Uterus (tissue), 2 donors: ENCODE data around the gene PABPN1L.

Experiments
- POLR2A ChIP-seq, 2 donors: fragments of 450-650 bp; IDR thresholded peaks; one replicate each; pipeline ENCODE4 v1.6.1; 2016; ENCODE audit warnings: antibody characterized with exemption in 2 of 2, mild to moderate bottlenecking in 1 of 2, moderate library complexity in 1 of 2
- TF ChIP-seq, protein P1 (sequence below), 4 experiments: fragments of 200-600 bp in 2 of 4; fragments of 450-650 bp in 2 of 4; sonication (generic) in 2 of 4; IDR thresholded peaks; one replicate each; pipeline ENCODE4 v1.5.1; 2016 to 2019; ENCODE audit warnings: antibody characterized with exemption in 4 of 4, mild to moderate bottlenecking in 2 of 4, moderate library complexity in 1 of 4

DNA sequence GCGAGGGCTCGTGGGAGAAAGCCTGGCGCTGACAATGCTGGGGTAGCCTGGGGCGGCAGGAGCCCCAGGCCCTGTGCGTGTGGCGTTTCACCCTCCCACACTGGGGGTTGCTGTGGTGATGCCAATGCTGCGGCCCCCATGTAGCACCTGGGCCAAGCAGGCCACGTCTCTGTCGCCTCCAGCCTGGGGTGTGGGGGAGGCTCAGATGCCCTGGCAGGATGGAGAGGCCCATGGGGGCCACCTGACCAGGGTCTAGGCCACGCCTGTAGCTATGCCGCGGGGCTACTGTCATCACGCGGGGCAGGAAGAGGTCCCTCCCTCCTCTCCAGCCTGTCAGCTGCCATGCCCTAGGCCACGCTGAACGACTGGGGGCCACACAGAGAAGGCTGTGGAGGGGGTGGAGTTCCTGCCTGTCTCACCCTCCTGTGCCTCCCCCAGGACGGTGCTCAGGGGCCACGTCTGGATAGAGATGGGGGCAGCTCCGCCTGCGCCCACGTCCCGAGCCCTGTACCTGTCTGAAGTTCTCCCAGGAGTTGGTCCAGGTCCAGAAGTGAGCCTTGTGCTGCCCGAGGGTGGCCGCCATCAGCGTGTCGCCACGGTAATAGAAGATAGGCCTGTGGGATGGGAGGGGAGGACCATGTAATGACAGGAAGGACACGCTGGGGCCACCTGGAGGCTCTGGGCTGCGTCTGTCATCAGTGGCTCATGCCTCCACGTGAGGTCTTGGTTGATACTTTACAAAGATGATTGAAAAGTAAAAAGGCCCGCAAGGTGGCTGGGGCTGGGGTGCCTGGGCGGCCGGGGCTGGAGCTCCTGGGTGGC lies 42.0 kb downstream of the PABPN1L start:
- TF ChIP-seq, protein P1, sequence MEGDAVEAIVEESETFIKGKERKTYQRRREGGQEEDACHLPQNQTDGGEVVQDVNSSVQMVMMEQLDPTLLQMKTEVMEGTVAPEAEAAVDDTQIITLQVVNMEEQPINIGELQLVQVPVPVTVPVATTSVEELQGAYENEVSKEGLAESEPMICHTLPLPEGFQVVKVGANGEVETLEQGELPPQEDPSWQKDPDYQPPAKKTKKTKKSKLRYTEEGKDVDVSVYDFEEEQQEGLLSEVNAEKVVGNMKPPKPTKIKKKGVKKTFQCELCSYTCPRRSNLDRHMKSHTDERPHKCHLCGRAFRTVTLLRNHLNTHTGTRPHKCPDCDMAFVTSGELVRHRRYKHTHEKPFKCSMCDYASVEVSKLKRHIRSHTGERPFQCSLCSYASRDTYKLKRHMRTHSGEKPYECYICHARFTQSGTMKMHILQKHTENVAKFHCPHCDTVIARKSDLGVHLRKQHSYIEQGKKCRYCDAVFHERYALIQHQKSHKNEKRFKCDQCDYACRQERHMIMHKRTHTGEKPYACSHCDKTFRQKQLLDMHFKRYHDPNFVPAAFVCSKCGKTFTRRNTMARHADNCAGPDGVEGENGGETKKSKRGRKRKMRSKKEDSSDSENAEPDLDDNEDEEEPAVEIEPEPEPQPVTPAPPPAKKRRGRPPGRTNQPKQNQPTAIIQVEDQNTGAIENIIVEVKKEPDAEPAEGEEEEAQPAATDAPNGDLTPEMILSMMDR (IDR thresholded peaks at IDR 0.05), result no peak
- no peak for TF ChIP-seq POLR2A (IDR thresholded peaks at IDR 0.05)
